Measurements from ENCODE around the gene ZCCHC7.

DNA sequence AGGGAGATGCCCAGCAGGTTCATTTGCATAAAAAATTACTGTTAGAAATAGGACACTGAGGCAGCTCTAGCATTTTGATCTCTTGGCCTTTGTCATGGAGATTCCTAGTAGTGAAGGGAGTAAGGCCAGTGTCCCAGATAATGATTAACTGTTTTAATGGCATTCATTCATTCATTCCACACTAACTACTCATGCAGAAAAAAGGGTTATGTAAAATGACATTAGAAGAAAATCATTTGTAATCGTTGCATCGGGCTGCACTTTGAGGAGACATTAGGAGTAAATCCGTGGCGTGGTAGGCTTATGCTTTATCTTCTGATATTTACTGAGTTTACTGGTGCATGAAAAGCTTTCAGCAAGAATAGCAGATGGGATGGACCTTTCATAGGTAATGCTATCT is 219.5 kb downstream of the ZCCHC7 start:
- TF ChIP-seq, protein P1, sequence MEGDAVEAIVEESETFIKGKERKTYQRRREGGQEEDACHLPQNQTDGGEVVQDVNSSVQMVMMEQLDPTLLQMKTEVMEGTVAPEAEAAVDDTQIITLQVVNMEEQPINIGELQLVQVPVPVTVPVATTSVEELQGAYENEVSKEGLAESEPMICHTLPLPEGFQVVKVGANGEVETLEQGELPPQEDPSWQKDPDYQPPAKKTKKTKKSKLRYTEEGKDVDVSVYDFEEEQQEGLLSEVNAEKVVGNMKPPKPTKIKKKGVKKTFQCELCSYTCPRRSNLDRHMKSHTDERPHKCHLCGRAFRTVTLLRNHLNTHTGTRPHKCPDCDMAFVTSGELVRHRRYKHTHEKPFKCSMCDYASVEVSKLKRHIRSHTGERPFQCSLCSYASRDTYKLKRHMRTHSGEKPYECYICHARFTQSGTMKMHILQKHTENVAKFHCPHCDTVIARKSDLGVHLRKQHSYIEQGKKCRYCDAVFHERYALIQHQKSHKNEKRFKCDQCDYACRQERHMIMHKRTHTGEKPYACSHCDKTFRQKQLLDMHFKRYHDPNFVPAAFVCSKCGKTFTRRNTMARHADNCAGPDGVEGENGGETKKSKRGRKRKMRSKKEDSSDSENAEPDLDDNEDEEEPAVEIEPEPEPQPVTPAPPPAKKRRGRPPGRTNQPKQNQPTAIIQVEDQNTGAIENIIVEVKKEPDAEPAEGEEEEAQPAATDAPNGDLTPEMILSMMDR (IDR thresholded peaks at IDR 0.05 in 4 of 5, conservative IDR thresholded peaks at IDR 0.05 in 1 of 5) = no peak
- no peak for TF ChIP-seq POLR2A (IDR thresholded peaks at IDR 0.05)

All from gastrocnemius medialis (tissue), 4 donors.